A673 (cell line): Measurements from ENCODE around the gene PRKCQ.

Experiments used
- EZH2 ChIP-seq: fragments of 200-600 bp; sonication (generic); IDR thresholded peaks from 2 replicates; pipeline ENCODE4 v1.6.1; 2017; ENCODE audit warnings: borderline replicate concordance, low read depth, mild to moderate bottlenecking, mixed read lengths, antibody characterized with exemption, low read length; ENCODE audit not compliant: poor library complexity, severe bottlenecking
- TF ChIP-seq, protein P1 (sequence below): fragments of 300-800, 200-600 bp; sonication (generic); conservative IDR thresholded peaks from 2 replicates; pipeline ENCODE4 v1.5.1; 2017; ENCODE audit warnings: low read depth, mild to moderate bottlenecking, antibody characterized with exemption, low read length, moderate library complexity, mixed read lengths

GRCh38 chr10:6474871-6475270, 105.2 kb downstream of the PRKCQ start:
- TF ChIP-seq, protein P1, sequence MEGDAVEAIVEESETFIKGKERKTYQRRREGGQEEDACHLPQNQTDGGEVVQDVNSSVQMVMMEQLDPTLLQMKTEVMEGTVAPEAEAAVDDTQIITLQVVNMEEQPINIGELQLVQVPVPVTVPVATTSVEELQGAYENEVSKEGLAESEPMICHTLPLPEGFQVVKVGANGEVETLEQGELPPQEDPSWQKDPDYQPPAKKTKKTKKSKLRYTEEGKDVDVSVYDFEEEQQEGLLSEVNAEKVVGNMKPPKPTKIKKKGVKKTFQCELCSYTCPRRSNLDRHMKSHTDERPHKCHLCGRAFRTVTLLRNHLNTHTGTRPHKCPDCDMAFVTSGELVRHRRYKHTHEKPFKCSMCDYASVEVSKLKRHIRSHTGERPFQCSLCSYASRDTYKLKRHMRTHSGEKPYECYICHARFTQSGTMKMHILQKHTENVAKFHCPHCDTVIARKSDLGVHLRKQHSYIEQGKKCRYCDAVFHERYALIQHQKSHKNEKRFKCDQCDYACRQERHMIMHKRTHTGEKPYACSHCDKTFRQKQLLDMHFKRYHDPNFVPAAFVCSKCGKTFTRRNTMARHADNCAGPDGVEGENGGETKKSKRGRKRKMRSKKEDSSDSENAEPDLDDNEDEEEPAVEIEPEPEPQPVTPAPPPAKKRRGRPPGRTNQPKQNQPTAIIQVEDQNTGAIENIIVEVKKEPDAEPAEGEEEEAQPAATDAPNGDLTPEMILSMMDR, result no peak
- TF ChIP-seq EZH2, result no peak
